ENCODE results near the gene SPATA3. TPM values are rescaled to one million over a fixed set of nuclear protein-coding genes. Genes with fewer than 3 reads are reported as not detected.

The SPATA3 gene
- total and polyA plus RNA-seq, 2 of the 13 experiments (the other 11 are each of a cell fraction or from before 2014, with no cell fraction given) = not detected

- Histone ChIP-seq H3K79me2 (ENCODE audit: insufficient read depth, low read length) (peaks cover 36% of the 10 kb centered on the region), H4K20me1 (ENCODE audit: insufficient read depth, low read length) (peaks cover 6% of the 10 kb centered on the region; the same call in 1 of the 2 replicates), H3K36me3 (replicated peaks in 1 of 2; ENCODE audit: control insufficient read depth in 1 of 2, insufficient read depth in 2 of 2, low read length in 2 of 2) (peaks cover 12 to 27% of the 10 kb centered on the region in 2 experiments), H3K27me3 (ENCODE audit: control insufficient read depth in 1 of 2, insufficient read depth in 2 of 2, low read length in 2 of 2) (no peaks in the 10 kb centered on the region; a peak in 1 of 5 replicates), H3K4me1 (ENCODE audit: insufficient read depth, low read length) (peaks cover 66% of the 10 kb centered on the region), H3K4me2 (ENCODE audit: low read depth, low read length) (peak overlapping the region; percentile 98), H3K27ac (ENCODE audit: extremely low read length, insufficient read depth, low read length) (peak overlapping the region; percentile 62), H3K9ac (ENCODE audit: insufficient read depth, low read depth, low read length) (peak overlapping the region; percentile 3; the same call in 1 of the 2 replicates), H3K4me3 (replicated peaks in 1 of 3; ENCODE audit: insufficient read depth in 1 of 3, low read depth in 2 of 3, low read length in 3 of 3) (peak overlapping the region in 1 of 3 experiments; percentile 1; a peak in 1 of 6 replicates), H2AFZ (ENCODE audit: low read length) (no peak overlapping the region), H3K9me3 (ENCODE audit: low read length) (no peaks in the 10 kb centered on the region)
- ChIA-PET POLR2A (interaction anchor here (0.6 to 8.5 kb wide), 4 partner anchors 10 to 143 kb away, joined by 3 to 399 read pairs (median 4); partner anchors contain the start of gene PSMD1), CTCF (ENCODE audit: low intra/inter-chr PET ratio, low total read pairs) (no interaction called here)
- peak; percentile 94 for FAIRE-seq
- ATAC-seq = peak; percentile 41
- WGBS (ENCODE audit: low lambda C conversion rate) = 33% methylated on average over 8 of the region's 8 CpGs
- DNase-seq (ENCODE audit: low spot score) = peak; percentile 84
- in situ Hi-C loops (cut with HindIII; ENCODE audit: extremely low pct_ligation_motif_present, low pct_unique_long_range_greater_than_20kb) (no loop called here), intact Hi-C loops (cut with micrococcal nuclease; ENCODE audit: unreplicated experiment) (loop anchor here (1.0 to 10.0 kb wide), 2 partner anchors 10 to 665 kb away; partner anchors contain the start of gene PTMA)
- no TSS peak for BruUV-seq (replicated peaks)
- TF ChIP-seq HDAC1 (CRISPR knock-in tag; IDR thresholded peaks at IDR 0.05) = peak; percentile 73
- TF ChIP-seq ZNF569 (CRISPR knock-in tag; IDR thresholded peaks at IDR 0.05; ENCODE audit: borderline replicate concordance) = no peak
- peak; percentile 75 for TF ChIP-seq ZNF543 (CRISPR knock-in tag; IDR thresholded peaks at IDR 0.05)
- no peak for TF ChIP-seq ZNF446 (CRISPR knock-in tag; IDR thresholded peaks at IDR 0.05)
- no peak for TF ChIP-seq ZNF430 (CRISPR knock-in tag; IDR thresholded peaks at IDR 0.05)
- TF ChIP-seq ZNF44 (CRISPR knock-in tag; IDR thresholded peaks at IDR 0.05) = no peak
- TF ChIP-seq U2AF2 (IDR thresholded peaks at IDR 0.05; ENCODE audit: low read depth, low read length) = no peak
- TF ChIP-seq SOX5 (CRISPR knock-in tag; IDR thresholded peaks at IDR 0.05; ENCODE audit: borderline replicate concordance) = peak; percentile 63; the same call in 1 of the 2 replicates
- TF ChIP-seq, protein P1, sequence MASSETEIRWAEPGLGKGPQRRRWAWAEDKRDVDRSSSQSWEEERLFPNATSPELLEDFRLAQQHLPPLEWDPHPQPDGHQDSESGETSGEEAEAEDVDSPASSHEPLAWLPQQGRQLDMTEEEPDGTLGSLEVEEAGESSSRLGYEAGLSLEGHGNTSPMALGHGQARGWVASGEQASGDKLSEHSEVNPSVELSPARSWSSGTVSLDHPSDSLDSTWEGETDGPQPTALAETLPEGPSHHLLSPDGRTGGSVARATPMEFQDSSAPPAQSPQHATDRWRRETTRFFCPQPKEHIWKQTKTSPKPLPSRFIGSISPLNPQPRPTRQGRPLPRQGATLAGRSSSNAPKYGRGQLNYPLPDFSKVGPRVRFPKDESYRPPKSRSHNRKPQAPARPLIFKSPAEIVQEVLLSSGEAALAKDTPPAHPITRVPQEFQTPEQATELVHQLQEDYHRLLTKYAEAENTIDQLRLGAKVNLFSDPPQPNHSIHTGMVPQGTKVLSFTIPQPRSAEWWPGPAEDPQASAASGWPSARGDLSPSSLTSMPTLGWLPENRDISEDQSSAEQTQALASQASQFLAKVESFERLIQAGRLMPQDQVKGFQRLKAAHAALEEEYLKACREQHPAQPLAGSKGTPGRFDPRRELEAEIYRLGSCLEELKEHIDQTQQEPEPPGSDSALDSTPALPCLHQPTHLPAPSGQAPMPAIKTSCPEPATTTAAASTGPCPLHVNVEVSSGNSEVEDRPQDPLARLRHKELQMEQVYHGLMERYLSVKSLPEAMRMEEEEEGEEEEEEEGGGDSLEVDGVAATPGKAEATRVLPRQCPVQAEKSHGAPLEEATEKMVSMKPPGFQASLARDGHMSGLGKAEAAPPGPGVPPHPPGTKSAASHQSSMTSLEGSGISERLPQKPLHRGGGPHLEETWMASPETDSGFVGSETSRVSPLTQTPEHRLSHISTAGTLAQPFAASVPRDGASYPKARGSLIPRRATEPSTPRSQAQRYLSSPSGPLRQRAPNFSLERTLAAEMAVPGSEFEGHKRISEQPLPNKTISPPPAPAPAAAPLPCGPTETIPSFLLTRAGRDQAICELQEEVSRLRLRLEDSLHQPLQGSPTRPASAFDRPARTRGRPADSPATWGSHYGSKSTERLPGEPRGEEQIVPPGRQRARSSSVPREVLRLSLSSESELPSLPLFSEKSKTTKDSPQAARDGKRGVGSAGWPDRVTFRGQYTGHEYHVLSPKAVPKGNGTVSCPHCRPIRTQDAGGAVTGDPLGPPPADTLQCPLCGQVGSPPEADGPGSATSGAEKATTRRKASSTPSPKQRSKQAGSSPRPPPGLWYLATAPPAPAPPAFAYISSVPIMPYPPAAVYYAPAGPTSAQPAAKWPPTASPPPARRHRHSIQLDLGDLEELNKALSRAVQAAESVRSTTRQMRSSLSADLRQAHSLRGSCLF (CRISPR knock-in tag; IDR thresholded peaks at IDR 0.05; ENCODE audit: borderline replicate concordance) = no peak
- TF ChIP-seq HNF4G (IDR thresholded peaks at IDR 0.05; ENCODE audit: borderline replicate concordance, low read depth, low read length) = peak; percentile 46; the same call in 1 of the 2 replicates
- no peak; the same call in 1 of the 2 replicates for TF ChIP-seq HNF4G (CRISPR knock-in tag; IDR thresholded peaks at IDR 0.05; ENCODE audit: borderline replicate concordance, low read depth)
- TF ChIP-seq, protein P2, sequence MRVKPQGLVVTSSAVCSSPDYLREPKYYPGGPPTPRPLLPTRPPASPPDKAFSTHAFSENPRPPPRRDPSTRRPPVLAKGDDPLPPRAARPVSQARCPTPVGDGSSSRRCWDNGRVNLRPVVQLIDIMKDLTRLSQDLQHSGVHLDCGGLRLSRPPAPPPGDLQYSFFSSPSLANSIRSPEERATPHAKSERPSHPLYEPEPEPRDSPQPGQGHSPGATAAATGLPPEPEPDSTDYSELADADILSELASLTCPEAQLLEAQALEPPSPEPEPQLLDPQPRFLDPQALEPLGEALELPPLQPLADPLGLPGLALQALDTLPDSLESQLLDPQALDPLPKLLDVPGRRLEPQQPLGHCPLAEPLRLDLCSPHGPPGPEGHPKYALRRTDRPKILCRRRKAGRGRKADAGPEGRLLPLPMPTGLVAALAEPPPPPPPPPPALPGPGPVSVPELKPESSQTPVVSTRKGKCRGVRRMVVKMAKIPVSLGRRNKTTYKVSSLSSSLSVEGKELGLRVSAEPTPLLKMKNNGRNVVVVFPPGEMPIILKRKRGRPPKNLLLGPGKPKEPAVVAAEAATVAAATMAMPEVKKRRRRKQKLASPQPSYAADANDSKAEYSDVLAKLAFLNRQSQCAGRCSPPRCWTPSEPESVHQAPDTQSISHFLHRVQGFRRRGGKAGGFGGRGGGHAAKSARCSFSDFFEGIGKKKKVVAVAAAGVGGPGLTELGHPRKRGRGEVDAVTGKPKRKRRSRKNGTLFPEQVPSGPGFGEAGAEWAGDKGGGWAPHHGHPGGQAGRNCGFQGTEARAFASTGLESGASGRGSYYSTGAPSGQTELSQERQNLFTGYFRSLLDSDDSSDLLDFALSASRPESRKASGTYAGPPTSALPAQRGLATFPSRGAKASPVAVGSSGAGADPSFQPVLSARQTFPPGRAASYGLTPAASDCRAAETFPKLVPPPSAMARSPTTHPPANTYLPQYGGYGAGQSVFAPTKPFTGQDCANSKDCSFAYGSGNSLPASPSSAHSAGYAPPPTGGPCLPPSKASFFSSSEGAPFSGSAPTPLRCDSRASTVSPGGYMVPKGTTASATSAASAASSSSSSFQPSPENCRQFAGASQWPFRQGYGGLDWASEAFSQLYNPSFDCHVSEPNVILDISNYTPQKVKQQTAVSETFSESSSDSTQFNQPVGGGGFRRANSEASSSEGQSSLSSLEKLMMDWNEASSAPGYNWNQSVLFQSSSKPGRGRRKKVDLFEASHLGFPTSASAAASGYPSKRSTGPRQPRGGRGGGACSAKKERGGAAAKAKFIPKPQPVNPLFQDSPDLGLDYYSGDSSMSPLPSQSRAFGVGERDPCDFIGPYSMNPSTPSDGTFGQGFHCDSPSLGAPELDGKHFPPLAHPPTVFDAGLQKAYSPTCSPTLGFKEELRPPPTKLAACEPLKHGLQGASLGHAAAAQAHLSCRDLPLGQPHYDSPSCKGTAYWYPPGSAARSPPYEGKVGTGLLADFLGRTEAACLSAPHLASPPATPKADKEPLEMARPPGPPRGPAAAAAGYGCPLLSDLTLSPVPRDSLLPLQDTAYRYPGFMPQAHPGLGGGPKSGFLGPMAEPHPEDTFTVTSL (CRISPR knock-in tag; IDR thresholded peaks at IDR 0.05; ENCODE audit: borderline replicate concordance) = 0 out of 2 replicates have a peak, but pooled peaks have one; percentile 34
- TF ChIP-seq STAG1 (CRISPR knock-in tag; IDR thresholded peaks at IDR 0.05) = no peak
- no peak for TF ChIP-seq ZNF282 (IDR thresholded peaks at IDR 0.05; ENCODE audit: partially characterized antibody)
Measured at GRCh38 chr2:231039821-231040364, 44.0 kb downstream of the SPATA3 start.
